ENCODE measurements around the gene APOL4.
A peak's percentile ranks its signal among the peaks of the same experiment; 100 is the strongest.
"Not testable (repeated sequence)": the region's sequence is repeated elsewhere in the genome, so short reads cannot be mapped to it uniquely, and the experiment has no call there.

APOL4 gene

GRCh38 chr22:36201630-36202319, at the start of gene APOL4:
Gene APOL4, minus strand, starts transcription at chr22:36201809. Its CDS starts 75 bp downstream, at chr22:36201734.
- no peak for DNase-seq

- not testable (repeated sequence) for DNase-seq
Observed at GRCh38 chr22:36250292-36250960, 48.8 kb upstream of the APOL4 start.

GRCh38 chr22:36249160-36249559, 47.6 kb upstream of the APOL4 start:
- no peak for DNase-seq

- DNase-seq = no peak
Observed at GRCh38 chr22:36247955-36248354, 46.3 kb upstream of the APOL4 start.

GRCh38 chr22:36246718-36247117, 45.1 kb upstream of the APOL4 start:
- no peak for DNase-seq

GRCh38 chr22:36245805-36246356, 44.3 kb upstream of the APOL4 start:
- DNase-seq = no peak

GRCh38 chr22:36244522-36245391, 43.1 kb upstream of the APOL4 start:
- no peak for DNase-seq

- DNase-seq = no peak
Observed at GRCh38 chr22:36243986-36244385, 42.4 kb upstream of the APOL4 start.

- peak; percentile 84 to 85 for DNase-seq
Observed at GRCh38 chr22:36239401-36240171, 38.0 kb upstream of the APOL4 start, which contains the start of gene APOL2. Gene APOL2, minus strand, starts transcription at chr22:36239527. Its CDS starts 6,365 bp downstream, at chr22:36233162.

- no peak for DNase-seq
Observed at GRCh38 chr22:36239150-36239400, 37.5 kb upstream of the APOL4 start.

GRCh38 chr22:36238373-36239149, 37.0 kb upstream of the APOL4 start:
- no peak for DNase-seq

GRCh38 chr22:36237462-36238372, 36.1 kb upstream of the APOL4 start:
- DNase-seq = peak; percentile 19 to 20

GRCh38 chr22:36236388-36237319, 35.0 kb upstream of the APOL4 start:
- no peak for DNase-seq

- no peak for DNase-seq
Observed at GRCh38 chr22:36235585-36235984, 34.0 kb upstream of the APOL4 start.

GRCh38 chr22:36234919-36235318, 33.3 kb upstream of the APOL4 start:
- no peak for DNase-seq

- no peak for DNase-seq
Observed at GRCh38 chr22:36234213-36234612, 32.6 kb upstream of the APOL4 start.

GRCh38 chr22:36233796-36234195, 32.2 kb upstream of the APOL4 start:
- DNase-seq = no peak

GRCh38 chr22:36232715-36233401, 31.2 kb upstream of the APOL4 start:
- no peak for DNase-seq

- not testable (repeated sequence) for DNase-seq
Observed at GRCh38 chr22:36231051-36231450, 29.4 kb upstream of the APOL4 start.
